DOHH2 (cell line): ENCODE data around the gene TBC1D10B.

Source experiments
- H3F3A ChIP-seq: fragments of 200-600 bp; sonication (generic), shearing (Covaris generic); 2 replicates; pipeline ENCODE4 v1.6.0; 2016; ENCODE audit warnings: antibody characterized with exemption, mild to moderate bottlenecking; ENCODE audit not compliant: control insufficient read depth, insufficient read depth
- H3K27ac ChIP-seq: fragments of 200-600 bp; sonication (generic); 2 replicates; pipeline ENCODE4 v1.5.1; 2014; ENCODE audit warnings: low read depth, mild to moderate bottlenecking, low read length, moderate library complexity
- H3K27me3 ChIP-seq: fragments of 200-600 bp; sonication (generic); 2 replicates; pipeline ENCODE4 v1.6.1; 2014; ENCODE audit warnings: mild to moderate bottlenecking, low read length, mixed read lengths; ENCODE audit not compliant: control insufficient read depth
- H3K36me3 ChIP-seq: fragments of 200-600 bp; sonication (generic); 2 replicates; pipeline ENCODE4 v1.6.1; 2014; ENCODE audit warnings: mild to moderate bottlenecking, low read length, moderate library complexity, mixed read lengths; ENCODE audit not compliant: control insufficient read depth
- H3K4me1 ChIP-seq: fragments of 200-600 bp; sonication (generic); 2 replicates; pipeline ENCODE4 v1.6.1; 2014; ENCODE audit warnings: mild to moderate bottlenecking, low read length, mixed read lengths; ENCODE audit not compliant: control insufficient read depth
- H3K4me2 ChIP-seq: fragments of 200-600 bp; sonication (generic); 2 replicates; pipeline ENCODE4 v1.6.0; 2014; ENCODE audit warnings: mild to moderate bottlenecking, low read length, moderate library complexity
- H3K4me3 ChIP-seq: fragments of 200-600 bp; sonication (generic); 2 replicates; pipeline ENCODE4 v1.5.1; 2014; ENCODE audit warnings: mild to moderate bottlenecking, low read length, mixed read lengths
- H3K79me2 ChIP-seq: fragments of 200-600 bp; sonication (generic); 2 replicates; pipeline ENCODE4 v1.6.1; 2014; ENCODE audit warnings: mild to moderate bottlenecking, low read length, mixed read lengths; ENCODE audit not compliant: control insufficient read depth
- H3K9me2 ChIP-seq: fragments of 200-600 bp; sonication (generic); replicated peaks from 2 replicates; pipeline ENCODE4 v1.6.1; 2014; ENCODE audit warnings: mild to moderate bottlenecking, low read length, mixed read lengths; ENCODE audit not compliant: control insufficient read depth
- H3K9me3 ChIP-seq: fragments of 200-600 bp; sonication (generic); 2 replicates; pipeline ENCODE4 v1.6.1; 2014; ENCODE audit warnings: antibody characterized with exemption, low read length, mixed read lengths; ENCODE audit not compliant: control insufficient read depth, insufficient read depth
- H4K20me1 ChIP-seq: fragments of 200-600 bp; sonication (generic); 2 replicates; pipeline ENCODE4 v1.6.0; 2014; ENCODE audit warnings: low read depth, mild to moderate bottlenecking, antibody characterized with exemption, low read length, moderate library complexity; ENCODE audit not compliant: control insufficient read depth, insufficient read depth
- CTCF ChIP-seq: fragments of 200-600 bp; sonication (generic); IDR thresholded peaks from one replicate; pipeline ENCODE4 v1.5.1; 2014; ENCODE audit warnings: antibody characterized with exemption, mild to moderate bottlenecking, low read depth, low read length; ENCODE audit not compliant: poor library complexity, severe bottlenecking
- EZH2phosphoT487 ChIP-seq: fragments of 200-600 bp; sonication (generic); IDR thresholded peaks from 2 replicates; pipeline ENCODE4 v1.6.1; 2017; ENCODE audit warnings: borderline replicate concordance, mild to moderate bottlenecking, antibody characterized with exemption, low read length, moderate library complexity, mixed read lengths

Gene TBC1D10B

DNA sequence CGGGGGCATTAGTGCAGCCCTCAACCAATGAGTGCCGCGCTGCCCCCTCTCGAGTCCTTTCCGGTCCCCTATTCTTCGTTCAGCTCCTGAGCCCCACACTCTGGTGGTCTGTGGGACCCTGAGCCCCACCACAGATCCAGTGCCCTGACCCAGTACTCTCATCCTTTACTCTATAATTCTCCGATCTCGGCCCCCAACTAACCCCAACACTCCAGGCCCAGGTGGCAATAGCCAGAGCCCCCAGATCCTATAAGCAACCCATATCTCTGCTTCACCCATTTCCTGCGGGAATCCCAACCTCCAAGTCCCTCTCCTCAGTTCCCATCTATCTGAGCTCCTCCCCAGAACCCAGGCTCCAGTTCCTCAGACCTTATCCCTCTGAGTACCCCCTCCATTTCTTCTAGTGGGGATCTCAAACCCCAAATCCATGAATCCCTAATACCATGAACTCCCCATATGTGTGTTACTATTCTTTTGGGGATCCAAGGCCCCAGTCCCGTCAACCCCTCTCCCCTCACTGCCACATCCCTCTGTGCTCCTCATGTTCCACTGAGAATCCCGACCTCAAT, 1.0 kb upstream of the TBC1D10B start:
- no peaks in the 10 kb centered on the region for H3F3A ChIP-seq
- peaks cover 36% of the 10 kb centered on the region for H3K79me2 ChIP-seq
- no peaks in the 10 kb centered on the region for H3K9me2 ChIP-seq
- peaks cover 34% of the 10 kb centered on the region for H3K36me3 ChIP-seq
- peak overlapping the region; percentile 95 for H3K4me2 ChIP-seq
- H4K20me1 ChIP-seq, result peaks cover 8% of the 10 kb centered on the region
- peak overlapping the region; percentile 74 for H3K4me3 ChIP-seq
- H3K27ac ChIP-seq, result peak overlapping the region; percentile 68
- peaks cover 39% of the 10 kb centered on the region for H3K4me1 ChIP-seq
- TF ChIP-seq EZH2phosphoT487 (no peak), CTCF (peak; percentile 35)
- no peaks in the 10 kb centered on the region for H3K27me3 ChIP-seq
- H3K9me3 ChIP-seq, result no peaks in the 10 kb centered on the region

- Histone ChIP-seq H3K27me3 (no peaks in the 10 kb centered on the region), H3K4me2 (peak overlapping the region; percentile 75), H3K9me3 (no peaks in the 10 kb centered on the region), H3F3A (no peaks in the 10 kb centered on the region), H3K9me2 (no peaks in the 10 kb centered on the region), H3K4me1 (peaks cover 39% of the 10 kb centered on the region), H3K4me3 (peak overlapping the region; percentile 90), H3K36me3 (peaks cover 43% of the 10 kb centered on the region), H4K20me1 (peaks cover 8% of the 10 kb centered on the region), H3K79me2 (peaks cover 49% of the 10 kb centered on the region), H3K27ac (peak overlapping the region; percentile 28; the same call in 1 of the 2 replicates)
- TF ChIP-seq EZH2phosphoT487, result no peak
- TF ChIP-seq CTCF, result no peak
Observed at GRCh38 chr16:30369938-30370455, 297 bp downstream of the TBC1D10B start.

- Histone ChIP-seq H3K79me2 (peaks cover 56% of the 10 kb centered on the region), H3K9me2 (no peaks in the 10 kb centered on the region), H3K27me3 (no peaks in the 10 kb centered on the region), H3F3A (no peaks in the 10 kb centered on the region), H3K4me2 (peak overlapping the region; percentile 75), H3K9me3 (no peaks in the 10 kb centered on the region), H3K4me3 (peak overlapping the region; percentile 90), H3K27ac (peak overlapping the region; percentile 28), H4K20me1 (peaks cover 8% of the 10 kb centered on the region), H3K36me3 (peaks cover 50% of the 10 kb centered on the region), H3K4me1 (peaks cover 39% of the 10 kb centered on the region)
- TF ChIP-seq CTCF (no peak), EZH2phosphoT487 (no peak)
Observed at GRCh38 chr16:30369091-30369937, 980 bp downstream of the TBC1D10B start.
